A549 (cell line): ENCODE measurements around the gene SHC3.

ENCODE experiments used
- CTCF ChIP-seq: fragments of >200 bp; sonication (Bioruptor Twin); formaldehyde crosslinking; IDR thresholded peaks from 3 replicates; pipeline ENCODE4 v1.5.1; 2016
- HDAC2 ChIP-seq: fragments of 200-600 bp; sonication (generic); IDR thresholded peaks from 2 replicates; pipeline ENCODE4 v1.6.1; 2016
- JUNB ChIP-seq: fragments of >200 bp; sonication (Bioruptor Twin); formaldehyde crosslinking; IDR thresholded peaks from 2 replicates; pipeline ENCODE4 v1.6.1; 2016
- MAFK ChIP-seq: fragments of 450-650 bp; IDR thresholded peaks from 2 replicates; pipeline ENCODE4 v1.6.1; 2014; ENCODE audit not compliant: partially characterized antibody
- MYC ChIP-seq: IDR thresholded peaks from 2 replicates; pipeline ENCODE4 v1.6.1; 2012; ENCODE audit warnings: mild to moderate bottlenecking, inconsistent platforms, low read length, improper control_type of control experiment, borderline replicate concordance
- NR3C1 ChIP-seq: fragments of >200 bp; sonication (Bioruptor Twin); formaldehyde crosslinking; IDR thresholded peaks from 3 replicates; pipeline ENCODE4 v1.6.1; 2017
- PBX3 ChIP-seq: IDR thresholded peaks from 2 replicates; pipeline ENCODE4 v1.6.1; 2012
- POLR2A ChIP-seq: IDR thresholded peaks from 2 replicates; pipeline ENCODE4 v1.6.1; 2012; ENCODE audit warnings: mild to moderate bottlenecking, low read length
- RAD21 ChIP-seq, 2 experiments: fragments of >200 bp in 1 of 2; sonication (Bioruptor Twin) in 1 of 2; formaldehyde crosslinking in 1 of 2; IDR thresholded peaks in 1 of 2; conservative IDR thresholded peaks in 1 of 2; 2 replicates in 1 of 2; 3 replicates in 1 of 2; pipeline ENCODE4 v1.6.1; 2012 to 2018; ENCODE audit warnings: inconsistent platforms in 1 of 2
- SMC3 ChIP-seq: fragments of >200 bp; sonication (Bioruptor Twin); formaldehyde crosslinking; IDR thresholded peaks from 3 replicates; pipeline ENCODE4 v1.6.1; 2018; ENCODE audit warnings: inconsistent platforms
- SREBF2 ChIP-seq: fragments of 450-650 bp; IDR thresholded peaks from 2 replicates; pipeline ENCODE4 v1.6.1; 2014; ENCODE audit warnings: mild to moderate bottlenecking, moderate library complexity
- ZFP36 ChIP-seq: fragments of 450-650 bp; IDR thresholded peaks from 2 replicates; pipeline ENCODE4 v1.6.1; 2014; ENCODE audit warnings: borderline replicate concordance; ENCODE audit not compliant: partially characterized antibody
- TF ChIP-seq, protein P1 (sequence below): fragments of 450-650 bp; IDR thresholded peaks from 2 replicates; pipeline ENCODE4 v1.6.1; 2014; ENCODE audit warnings: antibody characterized with exemption
- TF ChIP-seq, protein P2 (sequence below): IDR thresholded peaks from 2 replicates; pipeline ENCODE4 v1.6.1; 2012; ENCODE audit warnings: low read depth, borderline replicate concordance

GRCh38 chr9:89046832-89047231 is 131.8 kb downstream of the SHC3 start:
- TF ChIP-seq RAD21 (conservative IDR thresholded peaks at IDR 0.05 in 1 of 2, IDR thresholded peaks at IDR 0.05 in 1 of 2) = no peak
- no peak for TF ChIP-seq MYC
- no peak for TF ChIP-seq CTCF
- no peak for TF ChIP-seq ZFP36
- no peak for TF ChIP-seq SMC3
- no peak for TF ChIP-seq HDAC2
- TF ChIP-seq, protein P1, sequence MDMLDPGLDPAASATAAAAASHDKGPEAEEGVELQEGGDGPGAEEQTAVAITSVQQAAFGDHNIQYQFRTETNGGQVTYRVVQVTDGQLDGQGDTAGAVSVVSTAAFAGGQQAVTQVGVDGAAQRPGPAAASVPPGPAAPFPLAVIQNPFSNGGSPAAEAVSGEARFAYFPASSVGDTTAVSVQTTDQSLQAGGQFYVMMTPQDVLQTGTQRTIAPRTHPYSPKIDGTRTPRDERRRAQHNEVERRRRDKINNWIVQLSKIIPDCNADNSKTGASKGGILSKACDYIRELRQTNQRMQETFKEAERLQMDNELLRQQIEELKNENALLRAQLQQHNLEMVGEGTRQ = no peak
- TF ChIP-seq POLR2A = no peak
- TF ChIP-seq, protein P2, sequence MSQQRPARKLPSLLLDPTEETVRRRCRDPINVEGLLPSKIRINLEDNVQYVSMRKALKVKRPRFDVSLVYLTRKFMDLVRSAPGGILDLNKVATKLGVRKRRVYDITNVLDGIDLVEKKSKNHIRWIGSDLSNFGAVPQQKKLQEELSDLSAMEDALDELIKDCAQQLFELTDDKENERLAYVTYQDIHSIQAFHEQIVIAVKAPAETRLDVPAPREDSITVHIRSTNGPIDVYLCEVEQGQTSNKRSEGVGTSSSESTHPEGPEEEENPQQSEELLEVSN = no peak
- no peak for TF ChIP-seq MAFK
- no peak for TF ChIP-seq JUNB
- no peak for TF ChIP-seq PBX3
- no peak for TF ChIP-seq NR3C1
- no peak for TF ChIP-seq SREBF2
